Loucy (cell line): ENCODE measurements around the gene GRID1.

Experiments
- H2AFZ ChIP-seq: fragments of 200-600 bp; sonication (generic); 2 replicates; pipeline ENCODE4 v1.6.0; 2016; ENCODE audit warnings: antibody characterized with exemption, mild to moderate bottlenecking, low read length, moderate library complexity
- H3F3A ChIP-seq: fragments of 200-600 bp; 2 replicates; pipeline ENCODE4 v1.6.0; 2016; ENCODE audit warnings: antibody characterized with exemption, low read depth, mild to moderate bottlenecking
- H3K27me3 ChIP-seq: fragments of 200-600 bp; sonication (generic); 2 replicates; pipeline ENCODE4 v1.6.1; 2014; ENCODE audit warnings: low read length, mild to moderate bottlenecking; ENCODE audit not compliant: insufficient read depth, poor library complexity, severe bottlenecking
- H3K36me3 ChIP-seq: fragments of 200-600 bp; sonication (generic); 2 replicates; pipeline ENCODE4 v1.6.1; 2016; ENCODE audit warnings: low read length; ENCODE audit not compliant: insufficient read depth
- H3K4me1 ChIP-seq: fragments of 200-600 bp; sonication (generic); 2 replicates; pipeline ENCODE4 v1.5.1; 2014; ENCODE audit warnings: low read length, mild to moderate bottlenecking; ENCODE audit not compliant: insufficient read depth, poor library complexity, severe bottlenecking
- H3K4me2 ChIP-seq: fragments of 200-600 bp; sonication (generic); 2 replicates; pipeline ENCODE4 v1.6.0; 2014; ENCODE audit warnings: antibody characterized with exemption, low read length, low read depth, mild to moderate bottlenecking; ENCODE audit not compliant: poor library complexity, severe bottlenecking
- H3K4me3 ChIP-seq: fragments of 200-600 bp; sonication (generic); 2 replicates; pipeline ENCODE4 v1.5.1; 2014; ENCODE audit warnings: low read length, mild to moderate bottlenecking, mixed read lengths; ENCODE audit not compliant: poor library complexity, severe bottlenecking
- H3K79me2 ChIP-seq: fragments of 200-600 bp; sonication (generic); 2 replicates; pipeline ENCODE4 v1.6.1; 2014; ENCODE audit warnings: low read length; ENCODE audit not compliant: insufficient read depth
- H3K9ac ChIP-seq: fragments of 200-600 bp; sonication (generic); 2 replicates; pipeline ENCODE4 v1.6.0; 2014; ENCODE audit warnings: mild to moderate bottlenecking, low read depth, low read length, moderate library complexity; ENCODE audit not compliant: poor library complexity, severe bottlenecking
- H3K9me2 ChIP-seq: fragments of 200-600 bp; sonication (generic); replicated peaks from 2 replicates; pipeline ENCODE4 v1.6.1; 2016; ENCODE audit warnings: low read depth, low read length, mixed read lengths
- H3K9me3 ChIP-seq: fragments of 200-600 bp; sonication (generic); 2 replicates; pipeline ENCODE4 v1.6.1; 2014; ENCODE audit warnings: mild to moderate bottlenecking, antibody characterized with exemption, low read length, low read depth; ENCODE audit not compliant: insufficient read depth
- H4K20me1 ChIP-seq: fragments of 200-600 bp; sonication (generic); 2 replicates; pipeline ENCODE4 v1.6.0; 2014; ENCODE audit warnings: antibody characterized with exemption, low read length, mild to moderate bottlenecking; ENCODE audit not compliant: insufficient read depth, poor library complexity, severe bottlenecking
- EZH2phosphoT487 ChIP-seq: fragments of 200-600 bp; IDR thresholded peaks from 2 replicates; pipeline ENCODE4 v1.6.1; 2018; ENCODE audit warnings: antibody characterized with exemption, mild to moderate bottlenecking, moderate library complexity, borderline replicate concordance
- TF ChIP-seq, protein P1 (sequence below): fragments of 200-600 bp; sonication (generic); conservative IDR thresholded peaks from 2 replicates; pipeline ENCODE4 v1.5.1; 2014; ENCODE audit warnings: mild to moderate bottlenecking, antibody characterized with exemption, low read length

The GRID1 gene

DNA sequence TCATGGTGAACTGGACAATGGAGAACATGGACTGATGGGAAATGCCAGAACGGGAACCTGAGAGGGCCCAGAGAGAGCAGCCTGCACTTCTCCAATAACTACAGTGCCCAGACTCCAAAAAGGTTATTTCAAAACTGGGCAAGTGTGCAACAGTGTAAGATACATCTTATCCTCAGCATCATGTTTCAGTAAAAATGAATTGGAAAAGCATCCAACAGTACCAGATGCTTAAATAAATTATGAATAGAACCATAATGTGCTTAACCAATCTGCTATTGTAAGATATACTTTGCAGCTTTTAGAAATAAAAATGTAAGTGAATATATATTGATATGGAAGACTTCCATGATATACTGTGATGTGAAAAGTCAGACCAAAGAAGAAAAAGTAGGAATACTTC lies 303.3 kb downstream of the GRID1 start:
- no peak overlapping the region for H3K4me3 ChIP-seq
- no peaks in the 10 kb centered on the region for H3K27me3 ChIP-seq
- H3K4me1 ChIP-seq = no peaks in the 10 kb centered on the region
- no peak overlapping the region for H3K4me2 ChIP-seq
- H3K9ac ChIP-seq = no peak overlapping the region
- H3K9me2 ChIP-seq = no peaks in the 10 kb centered on the region
- no peaks in the 10 kb centered on the region for H3K36me3 ChIP-seq
- no peaks in the 10 kb centered on the region for H3F3A ChIP-seq
- TF ChIP-seq, protein P1, sequence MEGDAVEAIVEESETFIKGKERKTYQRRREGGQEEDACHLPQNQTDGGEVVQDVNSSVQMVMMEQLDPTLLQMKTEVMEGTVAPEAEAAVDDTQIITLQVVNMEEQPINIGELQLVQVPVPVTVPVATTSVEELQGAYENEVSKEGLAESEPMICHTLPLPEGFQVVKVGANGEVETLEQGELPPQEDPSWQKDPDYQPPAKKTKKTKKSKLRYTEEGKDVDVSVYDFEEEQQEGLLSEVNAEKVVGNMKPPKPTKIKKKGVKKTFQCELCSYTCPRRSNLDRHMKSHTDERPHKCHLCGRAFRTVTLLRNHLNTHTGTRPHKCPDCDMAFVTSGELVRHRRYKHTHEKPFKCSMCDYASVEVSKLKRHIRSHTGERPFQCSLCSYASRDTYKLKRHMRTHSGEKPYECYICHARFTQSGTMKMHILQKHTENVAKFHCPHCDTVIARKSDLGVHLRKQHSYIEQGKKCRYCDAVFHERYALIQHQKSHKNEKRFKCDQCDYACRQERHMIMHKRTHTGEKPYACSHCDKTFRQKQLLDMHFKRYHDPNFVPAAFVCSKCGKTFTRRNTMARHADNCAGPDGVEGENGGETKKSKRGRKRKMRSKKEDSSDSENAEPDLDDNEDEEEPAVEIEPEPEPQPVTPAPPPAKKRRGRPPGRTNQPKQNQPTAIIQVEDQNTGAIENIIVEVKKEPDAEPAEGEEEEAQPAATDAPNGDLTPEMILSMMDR = no peak
- TF ChIP-seq EZH2phosphoT487 = no peak
- H3K9me3 ChIP-seq = no peaks in the 10 kb centered on the region
- H4K20me1 ChIP-seq = no peaks in the 10 kb centered on the region
- no peak overlapping the region for H2AFZ ChIP-seq
- H3K79me2 ChIP-seq = no peaks in the 10 kb centered on the region

DNA sequence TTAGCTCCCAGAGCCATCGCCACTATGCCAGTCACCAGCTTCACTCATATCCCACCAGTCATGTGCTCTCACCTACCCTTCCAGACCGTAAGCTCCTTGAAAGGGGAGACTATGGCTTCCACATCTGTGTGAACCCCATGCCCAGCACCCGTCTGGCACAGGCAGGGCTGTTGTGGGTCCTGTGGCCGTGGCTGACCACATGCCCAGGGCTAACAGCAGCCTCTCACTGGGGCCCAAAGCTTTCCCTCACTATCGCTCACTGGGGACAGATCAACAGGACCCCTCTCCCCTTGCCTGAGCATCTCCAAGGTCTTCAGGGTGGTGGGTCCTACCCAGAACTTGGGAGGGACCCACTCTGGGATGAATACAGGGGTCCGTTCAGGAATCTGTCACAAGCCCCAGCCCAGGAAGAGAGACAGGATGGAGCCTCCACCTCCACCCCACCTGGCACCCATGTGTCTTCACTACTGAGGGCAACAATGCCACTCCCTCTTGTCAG lies 303.9 kb downstream of the GRID1 start:
- TF ChIP-seq, protein P1 = no peak
- no peak for TF ChIP-seq EZH2phosphoT487
- H3K9me2 ChIP-seq = no peaks in the 10 kb centered on the region

DNA sequence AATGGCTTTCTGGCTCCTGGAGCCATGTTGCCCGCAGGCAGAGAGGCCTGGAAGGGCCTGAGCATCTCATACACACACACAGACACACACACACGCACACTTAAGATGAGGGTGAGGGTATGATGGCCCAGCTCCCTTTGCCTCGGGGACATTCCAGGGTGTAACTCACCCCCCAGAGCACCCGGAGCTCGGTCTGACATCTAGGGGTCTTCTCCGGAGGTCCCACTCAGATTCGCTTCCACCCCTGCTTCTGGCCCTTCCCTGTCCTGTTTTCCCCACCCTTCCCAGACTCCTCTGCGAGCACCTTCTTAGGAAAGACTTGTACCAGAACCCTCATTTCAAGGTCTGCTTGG lies 304.4 kb downstream of the GRID1 start:
- H3F3A ChIP-seq = no peaks in the 10 kb centered on the region
- H3K4me3 ChIP-seq = no peak overlapping the region
- H3K36me3 ChIP-seq = no peaks in the 10 kb centered on the region
- no peaks in the 10 kb centered on the region for H3K79me2 ChIP-seq
- H3K4me1 ChIP-seq = no peaks in the 10 kb centered on the region
- no peak for TF ChIP-seq EZH2phosphoT487
- TF ChIP-seq, protein P1 = no peak
- no peaks in the 10 kb centered on the region for H3K27me3 ChIP-seq
- no peak overlapping the region for H3K9ac ChIP-seq
- no peak overlapping the region for H2AFZ ChIP-seq
- H3K4me2 ChIP-seq = no peak overlapping the region
- H3K9me3 ChIP-seq = no peaks in the 10 kb centered on the region
- H4K20me1 ChIP-seq = no peaks in the 10 kb centered on the region
- H3K9me2 ChIP-seq = no peaks in the 10 kb centered on the region

More for the DNA sequence above, 303.9 kb downstream of the GRID1 start:
- no peaks in the 10 kb centered on the region for H3K36me3 ChIP-seq
- H2AFZ ChIP-seq = no peak overlapping the region
- no peaks in the 10 kb centered on the region for H3F3A ChIP-seq
- H3K27me3 ChIP-seq = no peaks in the 10 kb centered on the region
- H3K4me3 ChIP-seq = no peak overlapping the region
- no peaks in the 10 kb centered on the region for H3K9me3 ChIP-seq
- H4K20me1 ChIP-seq = no peaks in the 10 kb centered on the region
- H3K9ac ChIP-seq = no peak overlapping the region
- H3K79me2 ChIP-seq = no peaks in the 10 kb centered on the region
- H3K4me1 ChIP-seq = no peaks in the 10 kb centered on the region
- no peak overlapping the region for H3K4me2 ChIP-seq
